Measurements from ENCODE around the gene CPVL.

- TF ChIP-seq CTCF (conservative IDR thresholded peaks at IDR 0.05 in 1 of 2, IDR thresholded peaks at IDR 0.05 in 1 of 2; ENCODE audit: low read depth in 1 of 2, low read length in 2 of 2) (no peak), EZH2 (IDR thresholded peaks at IDR 0.05; ENCODE audit: low read length, missing control alignments) (no peak)
Observed at GRCh38 chr7:29033584-29033983, 112.8 kb downstream of the CPVL start.

All from fibroblast of lung (primary cell).